K562 (cell line): ENCODE data around the gene ABHD10.

ENCODE experiments used
- POLR2AphosphoS5 ChIP-seq: IDR thresholded peaks from 2 replicates; pipeline ENCODE4 v1.6.1; 2011; ENCODE audit warnings: mild to moderate bottlenecking, low read depth, low read length, moderate library complexity; ENCODE audit not compliant: control insufficient read depth, insufficient read depth
- ZNF274 ChIP-seq: IDR thresholded peaks from 2 replicates; pipeline ENCODE4 v1.6.1; 2011; ENCODE audit warnings: low read depth, mild to moderate bottlenecking, low read length, moderate library complexity, borderline replicate concordance
- ZNF384 ChIP-seq: IDR thresholded peaks from 2 replicates; pipeline ENCODE4 v1.6.1; 2012; ENCODE audit warnings: low read depth, low read length, improper control_type of control experiment
- ZNF639 ChIP-seq, 2 experiments: fragments of 200-800 bp in 1 of 2; sonication (Bioruptor generic) in 1 of 2; sonication (generic) in 1 of 2; formaldehyde crosslinking in 1 of 2; IDR thresholded peaks in 1 of 2; conservative IDR thresholded peaks in 1 of 2; 2 replicates each; pipeline versions ENCODE4 v1.5.0 to v1.6.1; 2016 to 2020; ENCODE audit warnings: missing compliant biosample characterization in 1 of 2, missing genetic modification characterization in 1 of 2, missing genetic modification reagents in 1 of 2

GRCh38 chr3:112013784-112014143 lies 34.9 kb downstream of the ABHD10 start:
- TF ChIP-seq ZNF384: no peak
- no peak for TF ChIP-seq POLR2AphosphoS5
- TF ChIP-seq ZNF639 (CRISPR knock-in tag; conservative IDR thresholded peaks at IDR 0.05 in 1 of 2, IDR thresholded peaks at IDR 0.05 in 1 of 2): no peak
- no peak for TF ChIP-seq ZNF274
